NCI-H1694 (cell line): Measurements from ENCODE around the gene MMP21.

Experiments
- DNase-seq: peaks from one replicate; lab custom pipeline; 2025; lab: John Stamatoyannopoulos, UW

The MMP21 gene, protein sequence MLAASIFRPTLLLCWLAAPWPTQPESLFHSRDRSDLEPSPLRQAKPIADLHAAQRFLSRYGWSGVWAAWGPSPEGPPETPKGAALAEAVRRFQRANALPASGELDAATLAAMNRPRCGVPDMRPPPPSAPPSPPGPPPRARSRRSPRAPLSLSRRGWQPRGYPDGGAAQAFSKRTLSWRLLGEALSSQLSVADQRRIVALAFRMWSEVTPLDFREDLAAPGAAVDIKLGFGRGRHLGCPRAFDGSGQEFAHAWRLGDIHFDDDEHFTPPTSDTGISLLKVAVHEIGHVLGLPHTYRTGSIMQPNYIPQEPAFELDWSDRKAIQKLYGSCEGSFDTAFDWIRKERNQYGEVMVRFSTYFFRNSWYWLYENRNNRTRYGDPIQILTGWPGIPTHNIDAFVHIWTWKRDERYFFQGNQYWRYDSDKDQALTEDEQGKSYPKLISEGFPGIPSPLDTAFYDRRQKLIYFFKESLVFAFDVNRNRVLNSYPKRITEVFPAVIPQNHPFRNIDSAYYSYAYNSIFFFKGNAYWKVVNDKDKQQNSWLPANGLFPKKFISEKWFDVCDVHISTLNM

DNA sequence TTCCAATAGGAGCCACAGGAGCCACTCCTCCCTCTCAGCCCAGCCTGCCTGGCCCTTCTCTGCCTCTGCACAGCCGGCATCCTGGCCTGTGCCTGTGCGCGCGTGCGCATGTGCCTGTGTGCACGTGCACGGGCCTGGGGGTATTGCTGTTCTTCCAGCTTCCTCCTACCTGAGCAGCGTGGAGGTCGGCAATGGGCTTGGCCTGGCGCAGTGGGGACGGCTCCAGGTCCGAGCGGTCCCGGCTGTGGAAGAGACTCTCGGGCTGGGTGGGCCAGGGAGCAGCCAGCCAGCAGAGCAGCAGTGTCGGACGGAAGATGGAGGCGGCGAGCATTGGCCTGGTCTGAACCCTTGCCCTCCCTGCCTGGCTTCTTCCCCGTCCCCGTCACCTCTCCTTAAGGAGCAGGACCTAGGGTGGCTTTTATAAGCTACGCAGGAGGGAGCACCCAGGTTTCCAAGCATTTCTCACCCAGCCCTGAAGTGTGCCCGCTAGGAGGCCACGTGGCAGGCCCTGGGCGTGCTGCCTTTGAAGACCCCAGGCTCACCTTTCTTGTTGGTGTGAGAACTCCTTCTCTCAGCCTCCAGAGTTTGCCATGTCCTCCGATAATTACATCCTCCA is at the start of gene MMP21:
Gene MMP21, minus strand, starts transcription at position 331 of the 616 bp plus-strand sequence. Its CDS starts 0 bp downstream, at position 331.
- DNase-seq, result no peak

DNA sequence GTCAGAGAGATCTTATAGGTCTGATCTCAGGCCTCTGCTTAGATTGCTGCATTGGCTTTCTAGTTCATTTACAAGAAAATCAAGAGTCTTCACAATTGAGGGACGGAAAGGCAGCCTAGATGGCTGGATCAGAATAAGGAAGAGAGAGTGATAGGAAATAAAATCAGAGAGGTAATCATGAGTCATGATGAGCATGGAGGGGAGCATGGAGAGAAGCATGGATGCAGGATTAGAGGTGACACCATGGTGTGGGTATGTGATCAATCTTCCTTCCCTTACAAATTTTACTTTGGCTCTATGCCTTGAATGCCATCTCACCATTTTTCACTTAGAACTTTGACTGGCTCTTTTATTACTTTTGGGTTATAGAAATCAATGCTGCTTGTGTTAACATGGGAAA is 49.1 kb upstream of the MMP21 start:
- DNase-seq, result no peak

DNA sequence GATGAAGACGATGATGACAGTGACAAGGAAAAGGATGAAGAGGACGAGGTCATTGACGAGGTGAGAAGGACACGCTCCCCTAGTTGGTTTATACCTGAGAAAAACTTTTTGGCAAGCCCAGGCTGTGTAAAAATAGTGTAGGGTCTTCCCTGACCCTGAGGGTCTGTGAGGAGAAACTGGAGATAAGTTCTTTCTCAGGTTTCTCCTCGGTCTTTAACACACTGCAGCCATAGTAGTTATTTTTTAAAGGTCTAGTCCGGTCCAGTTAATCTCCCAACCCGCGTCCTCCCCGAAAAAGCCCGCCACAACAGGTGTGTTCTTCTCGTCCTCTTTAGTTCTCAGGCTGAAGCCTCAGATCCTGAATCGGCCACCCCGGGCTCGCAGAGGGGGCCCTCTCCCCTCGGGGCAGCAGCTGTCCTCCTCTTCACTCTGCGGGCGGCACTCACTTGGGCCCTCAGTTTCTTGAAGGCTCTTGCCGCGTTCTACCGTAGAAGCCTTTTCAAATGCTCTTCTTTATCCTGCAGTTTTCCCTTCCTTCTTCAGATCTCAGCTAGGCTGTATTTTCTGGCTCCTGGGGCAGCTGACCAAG is 48.1 kb upstream of the MMP21 start:
- DNase-seq, result no peak

DNA sequence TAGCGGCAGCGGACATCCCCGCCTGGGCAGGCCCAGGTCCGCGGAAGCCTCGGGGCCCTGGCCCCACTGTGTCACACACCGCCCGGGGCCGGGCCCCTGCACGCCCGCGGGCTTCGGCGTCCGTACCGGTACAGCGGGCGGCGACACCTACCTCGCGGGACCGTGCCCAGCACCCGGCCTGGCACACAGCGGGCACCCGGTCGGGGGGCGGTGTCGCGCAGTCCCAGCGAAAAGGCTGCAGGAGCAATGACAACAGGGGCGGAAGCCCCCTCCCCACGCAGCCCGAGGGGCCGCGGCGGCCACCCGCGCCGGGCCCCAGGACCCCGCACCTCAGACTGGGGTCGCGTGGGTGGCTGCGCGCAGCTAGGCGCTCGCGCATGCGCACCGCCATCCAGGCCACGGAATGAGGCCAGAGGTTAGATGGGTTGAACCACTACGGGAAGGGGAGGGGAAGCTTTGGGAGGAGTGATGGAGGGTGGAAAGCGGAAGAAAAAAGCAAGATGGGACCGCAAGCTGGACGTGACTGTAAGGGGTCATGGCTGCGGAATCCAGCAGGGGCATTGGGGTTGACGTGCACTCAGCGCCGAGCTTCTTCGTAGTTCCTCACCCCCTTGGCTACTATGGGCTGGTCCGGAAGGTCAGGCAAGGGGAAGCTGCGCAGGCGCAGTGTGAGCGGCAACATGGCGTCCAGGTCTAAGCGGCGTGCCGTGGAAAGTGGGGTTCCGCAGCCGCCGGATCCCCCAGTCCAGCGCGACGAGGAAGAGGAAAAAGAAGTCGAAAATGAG is 47.4 kb upstream of the MMP21 start, which contains the start of the genes BCCIP and UROS:
Gene BCCIP, plus strand, starts transcription at position 669 of the 785 bp plus-strand sequence. Its CDS starts 12 bp downstream, at position 681.
Gene UROS, minus strand, starts transcription at position 381 of the 785 bp plus-strand sequence. CDS start 6,759 bp downstream, outside the sequence.
- peak; percentile 24 for DNase-seq

DNA sequence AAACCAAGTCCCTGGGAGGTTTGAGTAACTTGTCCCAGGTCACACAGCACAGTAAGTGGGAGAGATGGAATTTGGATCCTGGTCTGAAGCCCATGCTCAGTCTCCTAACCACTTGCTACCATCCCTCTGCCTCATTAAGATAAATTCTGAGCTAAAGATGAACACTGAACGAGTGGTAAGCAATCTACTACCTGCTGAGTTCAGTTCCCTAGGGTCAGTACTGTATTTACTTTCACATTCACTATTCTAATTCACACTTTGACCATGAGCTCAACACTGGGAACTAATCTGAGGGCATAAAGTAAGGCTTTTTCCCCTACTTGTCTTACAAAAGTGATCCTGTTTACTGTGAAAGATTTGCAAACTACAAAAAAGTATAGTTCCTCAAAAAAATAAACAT is 45.1 kb upstream of the MMP21 start:
- DNase-seq, result no peak

DNA sequence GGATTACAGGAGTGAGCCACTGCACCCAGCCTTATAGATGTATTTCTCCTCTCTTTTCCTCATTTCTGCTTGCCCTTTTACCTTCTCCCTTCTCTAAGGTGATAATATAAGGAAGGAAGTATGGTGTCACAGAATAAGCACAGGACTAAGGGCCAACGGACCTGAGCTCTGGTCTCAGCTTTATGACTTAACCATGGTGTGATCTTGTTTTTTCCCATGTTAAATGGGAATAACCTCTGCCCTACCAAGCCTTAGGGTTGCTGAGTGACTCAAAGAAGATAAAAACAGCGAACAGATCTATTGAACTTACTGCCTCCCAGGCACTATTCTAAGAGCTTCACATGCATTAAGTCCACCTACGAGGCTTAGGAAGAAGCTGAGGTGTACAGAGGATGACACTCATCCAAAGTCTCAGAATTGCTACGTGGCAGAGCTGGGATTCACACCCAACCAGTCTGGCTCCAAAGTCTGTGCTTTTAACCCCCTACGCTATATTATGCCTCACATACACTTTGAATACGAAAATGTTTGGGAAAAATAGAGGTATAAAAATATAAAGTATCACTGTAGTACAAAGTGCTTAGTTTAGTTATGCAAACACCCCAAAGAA is 41.8 kb upstream of the MMP21 start:
- DNase-seq, result no peak

DNA sequence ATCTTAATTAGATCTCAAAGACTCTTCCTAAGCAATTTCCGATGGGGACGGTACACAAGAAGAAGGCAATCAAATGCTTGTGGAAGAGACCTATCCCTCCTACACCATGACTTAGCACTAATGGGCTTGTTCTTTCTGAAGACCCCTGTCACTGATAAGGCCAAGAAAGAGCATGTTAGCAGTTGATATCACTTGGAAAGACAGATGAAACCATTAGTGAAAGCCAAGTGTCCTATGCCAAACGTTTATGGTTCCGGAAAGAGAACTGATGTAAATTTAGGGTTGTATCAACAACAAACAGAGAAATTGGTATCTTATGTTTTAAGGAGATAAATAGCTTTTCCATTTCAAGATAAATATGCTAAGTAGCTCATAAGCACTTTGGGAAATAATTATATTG is 40.9 kb upstream of the MMP21 start:
- no peak for DNase-seq

DNA sequence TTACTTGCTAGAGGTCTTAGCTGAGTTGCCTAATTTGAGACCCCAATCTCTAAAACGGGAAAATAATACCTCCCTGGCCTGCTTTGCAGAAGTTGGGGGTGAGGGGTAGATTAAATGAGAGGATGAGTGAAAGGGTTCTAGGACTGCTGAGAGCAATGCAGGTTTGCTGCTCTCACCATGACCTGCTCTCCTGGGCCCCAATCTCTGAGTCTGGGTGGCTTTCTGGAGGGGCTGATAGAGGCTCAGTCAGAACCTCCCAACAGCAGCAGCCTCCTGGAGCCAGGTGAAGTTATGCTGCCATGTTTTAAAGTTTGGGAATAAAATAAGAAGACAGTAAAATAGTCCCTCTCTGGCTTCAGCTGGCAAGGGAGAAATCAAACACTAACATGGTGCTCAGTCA is 40.1 kb upstream of the MMP21 start:
- DNase-seq, result no peak

DNA sequence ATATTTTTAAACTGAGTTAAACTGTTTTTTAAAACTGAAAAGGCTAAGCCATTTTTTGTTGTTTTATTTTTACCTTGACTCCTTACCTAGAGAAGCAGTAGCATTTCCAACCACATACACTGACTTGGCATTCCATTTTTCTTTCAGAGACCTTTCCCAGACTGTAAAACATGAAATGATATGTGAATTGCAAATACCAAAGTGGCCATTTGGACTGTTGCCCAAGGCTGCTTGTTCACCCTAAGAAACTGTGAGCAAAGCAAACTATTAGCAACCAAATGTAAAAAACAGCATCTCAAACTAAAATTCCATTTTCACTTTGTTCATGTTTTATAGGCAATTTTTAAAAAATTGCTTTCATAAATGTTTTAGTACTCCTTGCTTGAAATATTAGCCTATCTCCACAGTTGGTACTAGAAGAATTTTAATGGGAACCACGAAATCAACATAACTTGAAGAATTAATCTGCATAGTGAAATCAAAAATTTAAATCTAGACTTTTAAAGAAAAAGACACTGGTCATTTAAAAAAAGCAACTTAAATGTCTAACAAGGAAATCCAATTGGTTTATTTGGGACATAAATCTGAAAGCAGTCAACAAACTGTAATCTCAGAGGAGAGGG is 36.6 kb upstream of the MMP21 start:
- DNase-seq, result no peak

DNA sequence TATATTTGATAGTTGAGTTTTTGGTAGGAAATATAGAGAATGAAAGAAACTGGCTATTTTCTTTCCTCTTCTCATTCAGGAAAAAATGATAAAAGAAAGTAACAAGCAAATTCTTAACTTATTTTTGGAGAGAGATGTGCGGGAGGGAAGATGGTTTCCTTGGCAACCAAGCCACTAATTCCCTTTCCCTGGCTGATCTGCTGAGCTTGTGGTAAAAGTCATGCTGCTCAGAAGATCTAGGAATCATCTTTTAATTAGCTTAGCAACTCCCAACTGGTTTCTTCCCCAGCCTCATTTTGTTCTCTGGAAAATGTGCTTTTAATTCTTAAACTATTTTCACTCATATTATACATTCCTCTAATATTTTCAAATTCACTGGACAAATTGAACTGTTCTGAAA is 35.6 kb upstream of the MMP21 start:
- DNase-seq, result no peak

DNA sequence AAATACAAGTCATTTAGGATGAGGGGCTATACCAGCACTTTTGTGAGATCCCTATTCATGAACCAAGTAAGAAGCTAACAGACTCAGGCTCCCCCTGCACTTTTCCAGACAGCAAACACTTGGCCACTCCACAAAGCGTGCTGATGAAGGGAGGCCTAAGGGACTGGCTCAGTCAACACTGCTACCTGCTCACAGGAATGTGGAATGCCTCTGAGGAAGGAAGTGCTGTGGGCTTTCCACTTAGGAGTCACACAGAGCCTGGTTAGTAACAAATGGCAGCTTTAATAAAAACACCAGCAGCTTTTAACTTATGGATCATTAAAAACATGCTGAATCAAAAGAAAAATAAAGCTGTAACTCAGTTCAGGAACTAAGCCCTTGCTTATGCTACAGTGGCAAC is 32.4 kb upstream of the MMP21 start:
- no peak for DNase-seq

DNA sequence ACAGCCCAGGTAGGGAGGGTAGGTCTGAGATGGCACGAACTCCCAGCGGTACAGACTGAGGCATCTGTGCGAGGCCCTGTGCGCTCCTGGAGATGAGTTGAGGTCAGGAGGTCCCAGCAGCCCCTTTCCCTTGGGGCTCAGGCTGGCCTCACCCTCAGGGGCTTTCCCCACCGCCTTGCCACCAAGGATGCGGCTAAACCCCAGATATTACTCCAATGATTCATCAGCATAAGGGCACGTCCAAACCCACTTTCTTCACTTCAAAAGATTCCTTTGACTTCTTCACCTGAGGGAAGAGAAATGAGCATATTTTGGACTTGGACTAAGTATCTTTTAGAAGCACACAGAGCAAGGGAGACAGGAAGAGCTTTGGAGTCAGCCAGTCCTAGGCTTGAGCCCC is 27.1 kb upstream of the MMP21 start:
- no peak for DNase-seq

DNA sequence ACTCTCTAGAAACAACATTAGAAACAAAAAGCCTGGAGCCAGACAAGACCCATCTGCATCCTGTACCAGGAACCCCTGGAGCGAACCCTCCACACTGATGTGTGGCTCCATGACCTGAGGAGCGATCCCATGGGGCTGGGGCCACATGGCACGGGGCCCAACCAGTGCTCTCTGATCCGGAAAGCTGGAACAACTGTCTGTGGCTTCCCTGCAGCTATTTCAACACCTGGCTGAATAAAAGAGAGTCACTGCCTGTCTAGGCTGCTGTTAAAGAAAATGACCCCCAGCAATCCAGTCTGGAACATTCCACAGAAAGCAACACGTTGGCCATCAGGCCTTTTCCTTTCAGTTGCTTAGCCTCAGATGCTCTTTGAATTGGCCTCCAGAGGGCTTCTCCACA is 26.5 kb upstream of the MMP21 start:
- no peak for DNase-seq

DNA sequence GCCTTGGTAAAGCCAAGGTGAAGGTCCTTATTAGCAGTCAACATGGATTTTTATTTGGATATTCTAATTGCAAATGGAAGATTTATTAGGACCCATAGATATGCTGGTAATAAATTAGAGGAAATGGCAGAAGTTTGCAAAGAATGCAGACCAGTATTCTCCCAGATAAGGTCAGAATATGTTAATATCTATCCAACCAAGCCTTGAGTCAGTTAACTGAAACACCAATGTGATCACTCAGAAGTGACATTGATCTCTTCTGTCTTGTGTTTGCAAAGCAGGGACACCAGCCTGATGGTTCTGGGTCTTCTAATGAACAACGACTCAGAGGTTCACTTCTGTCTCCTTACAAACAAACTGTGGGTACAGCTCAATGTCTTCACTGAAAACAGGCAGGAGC is 26.0 kb upstream of the MMP21 start:
- DNase-seq, result no peak

DNA sequence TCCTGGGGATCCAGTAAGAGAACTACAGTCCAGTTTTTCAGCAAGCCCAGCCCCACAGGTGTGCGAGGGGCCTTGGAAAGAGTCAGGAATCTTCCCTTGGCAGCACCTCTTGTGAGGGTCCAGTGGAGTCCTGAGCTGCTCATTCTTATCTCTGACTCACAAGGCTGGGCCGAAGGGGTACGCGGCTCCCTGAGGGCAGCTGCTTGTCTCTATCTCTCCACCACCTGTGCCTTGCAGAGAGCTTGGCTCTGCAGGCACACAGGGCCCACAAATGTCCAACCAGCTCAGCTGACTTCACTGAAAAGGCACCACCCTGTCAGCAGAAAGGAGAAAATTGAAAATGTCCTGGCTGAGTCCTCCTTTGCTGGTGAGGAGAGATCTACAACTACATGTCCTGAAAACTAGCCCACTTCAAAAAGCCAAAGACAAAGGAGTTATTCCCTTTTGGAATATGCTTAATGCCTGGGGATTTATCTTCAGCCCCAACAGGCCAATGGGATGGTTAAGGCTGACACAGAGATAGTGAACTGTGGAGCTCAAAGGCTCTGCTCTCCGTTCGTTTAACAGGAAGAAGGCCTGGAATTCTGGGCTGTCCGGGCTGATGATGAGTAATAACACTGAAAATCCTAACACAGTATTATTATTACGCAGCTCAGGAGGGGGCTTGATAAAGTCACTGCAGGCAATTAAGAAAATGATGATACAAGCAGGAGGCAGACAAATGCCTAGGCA is 24.0 kb upstream of the MMP21 start:
- no peak for DNase-seq

DNA sequence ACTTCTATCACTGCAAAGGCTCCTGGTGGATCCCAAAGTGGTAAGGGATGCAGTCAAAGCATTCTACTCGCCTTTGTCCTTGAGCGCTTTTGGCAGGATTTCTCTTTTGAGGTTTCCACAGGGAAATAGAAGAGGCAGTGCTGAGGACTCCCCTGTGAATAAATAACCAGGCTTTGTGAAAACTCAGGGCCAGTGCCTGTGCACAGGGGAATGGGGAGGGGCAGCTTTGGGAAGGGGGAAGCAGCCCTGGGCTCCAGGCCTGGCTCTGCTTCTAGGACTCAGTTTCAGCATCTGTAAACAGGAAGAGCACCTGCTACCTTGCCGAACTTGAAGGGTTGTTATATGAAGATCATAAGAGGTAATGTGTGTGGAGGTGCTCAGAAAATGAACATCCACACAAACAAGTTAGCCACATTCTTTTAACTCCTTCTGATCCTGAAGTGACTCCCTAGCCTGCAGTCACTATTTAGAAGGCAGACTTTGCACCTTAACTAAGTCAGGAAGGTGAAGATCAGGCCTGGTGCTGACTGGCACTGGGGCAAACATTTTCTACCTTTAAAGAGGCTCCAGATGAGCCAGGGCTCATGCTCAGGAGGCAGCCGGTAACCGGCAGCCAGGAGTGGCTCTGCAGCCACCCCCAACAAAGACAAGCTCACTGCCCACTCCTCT is 22.5 kb upstream of the MMP21 start:
- DNase-seq, result no peak

DNA sequence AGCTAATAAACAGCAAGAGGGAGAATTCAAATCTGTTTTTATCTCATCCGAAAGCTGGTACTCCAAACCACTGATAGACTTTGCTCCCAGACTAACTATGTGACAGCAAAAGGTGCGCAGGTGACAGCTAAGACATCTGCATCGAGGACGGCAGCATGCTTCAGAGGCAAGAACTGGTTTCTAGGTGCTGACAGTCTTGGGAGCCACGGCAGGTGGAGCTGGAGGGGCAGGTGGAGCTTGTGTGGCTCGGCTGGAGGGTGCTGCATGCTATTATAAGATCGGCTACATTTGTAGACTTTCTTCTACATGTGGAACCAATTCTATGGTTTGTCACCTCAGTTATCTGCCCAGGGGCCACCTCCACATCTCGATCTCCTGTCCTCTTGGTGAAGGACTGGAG is 21.8 kb upstream of the MMP21 start:
- DNase-seq, result no peak

DNA sequence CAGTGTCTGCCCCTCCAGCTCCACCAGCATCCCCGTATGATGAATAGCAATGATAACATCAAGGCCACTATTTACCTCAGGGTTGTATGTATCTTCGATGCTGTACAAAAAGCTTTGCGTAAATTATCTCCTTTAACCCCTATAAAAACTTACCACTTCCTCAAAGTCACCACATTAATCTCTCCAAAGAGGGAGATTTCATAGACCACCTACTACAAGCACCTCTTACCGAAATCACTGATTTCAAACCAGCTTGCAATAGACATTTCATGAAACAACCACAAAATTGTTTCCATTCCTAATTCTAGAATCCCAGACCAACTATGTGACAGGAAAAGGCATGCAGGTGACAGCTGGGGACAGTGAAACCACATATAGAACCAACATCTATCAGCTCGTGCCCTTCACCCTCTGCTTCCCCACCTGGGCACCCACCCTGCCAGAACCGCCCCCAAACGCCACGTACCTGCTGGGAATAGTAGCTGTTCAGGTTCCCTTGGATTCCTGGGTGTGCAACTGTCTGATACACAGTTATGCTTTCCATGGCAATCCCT is 20.1 kb upstream of the MMP21 start:
- no peak for DNase-seq

DNA sequence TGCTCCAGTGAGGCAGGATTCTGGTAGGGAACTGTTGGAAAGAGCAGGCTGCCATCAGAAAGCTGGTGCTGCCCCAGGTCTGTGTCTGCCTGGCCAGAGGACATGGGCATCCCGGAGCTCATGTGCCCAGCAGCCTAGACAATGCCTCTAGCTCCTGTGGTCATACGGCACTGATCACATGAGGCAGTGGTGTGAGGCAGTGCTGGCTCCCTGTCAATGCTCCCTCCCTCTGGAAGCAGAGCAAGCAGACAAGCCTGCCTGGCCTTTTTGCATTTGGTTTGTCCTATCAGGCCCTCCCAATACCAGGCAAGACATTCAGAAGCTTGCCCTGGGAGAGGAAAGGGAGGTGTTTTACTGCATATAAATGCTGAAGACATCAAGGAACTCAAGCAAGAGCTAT is 19.5 kb upstream of the MMP21 start:
- DNase-seq, result no peak
